H1 (cell line): ENCODE data around the gene PILRB.

Source experiments
- ASH2L ChIP-seq: fragments of 200-600, 300-600 bp; sonication (generic); IDR thresholded peaks from one replicate; pipeline ENCODE4 v1.7.1; 2017; ENCODE audit warnings: low read length
- BCL11A ChIP-seq, 2 experiments: IDR thresholded peaks; one replicate each; pipeline ENCODE4 v1.6.1; 2011; ENCODE audit warnings: low read depth in 2 of 2, low read length in 2 of 2, mild to moderate bottlenecking in 2 of 2
- CTCF ChIP-seq, 3 experiments: IDR thresholded peaks; 1 replicate in 2 of 3; 2 replicates in 1 of 3; pipeline versions ENCODE4 v1.5.1 to v1.6.1; 2011; ENCODE audit warnings: low read length in 3 of 3, mild to moderate bottlenecking in 3 of 3, inconsistent platforms in 2 of 3, low read depth in 1 of 3, moderate library complexity in 1 of 3; ENCODE audit not compliant: insufficient read depth in 1 of 3; ENCODE audit errors: control extremely low read depth in 1 of 3
- EZH2 ChIP-seq: fragments of 200-600 bp; sonication (generic); IDR thresholded peaks from 2 replicates; pipeline ENCODE4 v1.7.1; 2012; ENCODE audit warnings: low read depth, mild to moderate bottlenecking, moderate library complexity, low read length, inconsistent platforms; ENCODE audit not compliant: severe bottlenecking
- GTF2F1 ChIP-seq: IDR thresholded peaks from 2 replicates; pipeline ENCODE4 v1.6.1; 2012; ENCODE audit warnings: low read depth, low read length, improper control_type of control experiment, borderline replicate concordance
- JUN ChIP-seq: IDR thresholded peaks from 2 replicates; pipeline ENCODE4 v1.6.1; 2011; ENCODE audit warnings: low read depth, mild to moderate bottlenecking, improper control_type of control experiment, low read length
- MAX ChIP-seq: IDR thresholded peaks from 2 replicates; pipeline ENCODE4 v1.6.1; 2012; ENCODE audit warnings: inconsistent platforms
- POLR2A ChIP-seq, 2 experiments: IDR thresholded peaks; 1 replicate in 1 of 2; 2 replicates in 1 of 2; pipeline ENCODE4 v1.6.1; 2011; ENCODE audit warnings: low read depth in 2 of 2, low read length in 2 of 2, mild to moderate bottlenecking in 2 of 2; ENCODE audit errors: control extremely low read depth in 1 of 2
- POLR2AphosphoS5 ChIP-seq: IDR thresholded peaks from 2 replicates; pipeline ENCODE4 v1.6.1; 2011; ENCODE audit warnings: low read depth, low read length
- POU5F1 ChIP-seq: IDR thresholded peaks from 2 replicates; pipeline ENCODE4 v1.6.1; 2011; ENCODE audit warnings: low read depth, mild to moderate bottlenecking, low read length, moderate library complexity
- RNF2 ChIP-seq: fragments of 200-900, 300-1000 bp; sonication (generic); IDR thresholded peaks from 2 replicates; pipeline ENCODE4 v1.7.1; 2016; ENCODE audit warnings: borderline replicate concordance, low read depth, mild to moderate bottlenecking, antibody characterized with exemption, low read length; ENCODE audit not compliant: poor library complexity, severe bottlenecking; ENCODE audit errors: missing control alignments
- SP1 ChIP-seq: IDR thresholded peaks from 2 replicates; pipeline ENCODE4 v1.6.1; 2011; ENCODE audit warnings: low read depth, low read length
- TCF12 ChIP-seq: IDR thresholded peaks from 2 replicates; pipeline ENCODE4 v1.6.1; 2011; ENCODE audit warnings: low read depth, mild to moderate bottlenecking, low read length
- YY1 ChIP-seq: IDR thresholded peaks from 2 replicates; pipeline ENCODE4 v1.6.1; 2011; ENCODE audit warnings: low read depth, mild to moderate bottlenecking, low read length

DNA sequence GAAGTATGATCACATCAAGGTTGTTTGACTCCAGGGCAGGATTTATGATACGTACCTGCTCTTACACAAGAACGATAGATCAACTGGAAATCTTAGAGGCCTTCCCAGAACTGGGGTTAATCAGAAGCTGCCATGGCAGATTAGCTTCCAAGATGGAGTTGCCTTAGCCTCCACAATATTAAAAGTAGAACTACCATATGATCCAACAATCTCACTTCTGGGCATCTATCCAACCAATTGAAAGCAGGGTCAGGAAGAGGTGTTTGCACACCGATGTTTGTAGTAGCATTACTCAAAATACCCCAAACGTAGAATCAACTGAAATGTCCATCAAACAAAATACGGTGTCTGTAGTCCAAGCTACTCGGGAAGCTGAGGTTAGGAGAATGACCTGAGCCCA lies 6.6 kb downstream of the PILRB start:
- no peak for TF ChIP-seq CTCF (IDR thresholded peaks at IDR 0.05; ENCODE audit: control extremely low read depth in 1 of 3, insufficient read depth in 1 of 3, low read depth in 1 of 3, low read length in 3 of 3)
- TF ChIP-seq SP1: no peak
- no peak for TF ChIP-seq POLR2AphosphoS5
- no peak for TF ChIP-seq ASH2L
- TF ChIP-seq RNF2: no peak
- no peak for TF ChIP-seq BCL11A (IDR thresholded peaks at IDR 0.05; ENCODE audit: low read depth in 2 of 2, low read length in 2 of 2)
- no peak for TF ChIP-seq GTF2F1
- TF ChIP-seq JUN: no peak
- no peak for TF ChIP-seq POU5F1
- no peak for TF ChIP-seq EZH2
- no peak for TF ChIP-seq MAX
- no peak for TF ChIP-seq POLR2A (IDR thresholded peaks at IDR 0.05; ENCODE audit: control extremely low read depth in 1 of 2, low read depth in 2 of 2, low read length in 2 of 2)
- no peak for TF ChIP-seq TCF12
- no peak for TF ChIP-seq YY1
